Subcutaneous abdominal adipose tissue (tissue), 5 donors: ENCODE measurements around the gene ROR1.

Experiments
- H3K27ac ChIP-seq: one replicate; pipeline ENCODE4 v1.7.0; 2013; ENCODE audit warnings: low read depth, mild to moderate bottlenecking, inconsistent platforms, low read length, moderate library complexity
- H3K27me3 ChIP-seq, 5 donors: one replicate each; pipeline ENCODE4 v1.7.0; 2013; ENCODE audit warnings: low read length in 5 of 5, inconsistent platforms in 1 of 5; ENCODE audit not compliant: control insufficient read depth in 5 of 5, insufficient read depth in 4 of 5
- H3K36me3 ChIP-seq, 5 donors: one replicate each; pipeline ENCODE4 v1.7.0; 2013; ENCODE audit warnings: low read length in 5 of 5; ENCODE audit not compliant: control insufficient read depth in 5 of 5, insufficient read depth in 5 of 5
- H3K4me1 ChIP-seq, 5 donors: one replicate each; pipeline ENCODE4 v1.7.0; 2013; ENCODE audit warnings: low read length in 5 of 5, mild to moderate bottlenecking in 3 of 5, moderate library complexity in 1 of 5; ENCODE audit not compliant: control insufficient read depth in 5 of 5, insufficient read depth in 5 of 5
- H3K4me3 ChIP-seq, 5 donors: one replicate each; pipeline ENCODE4 v1.7.0; 2013; ENCODE audit warnings: low read length in 5 of 5, low read depth in 1 of 5
- H3K9ac ChIP-seq, 5 donors: one replicate each; pipeline ENCODE4 v1.7.0; 2013; ENCODE audit warnings: low read length in 5 of 5, mild to moderate bottlenecking in 4 of 5, moderate library complexity in 3 of 5
- H3K9me3 ChIP-seq, 5 donors: one replicate each; pipeline ENCODE4 v1.7.0; 2013; ENCODE audit warnings: low read length in 5 of 5; ENCODE audit not compliant: control insufficient read depth in 5 of 5
- donor health status: healthy.
- donor health status: healthy.
- donor health status: healthy.
- donor health status: healthy.
- donor health status: healthy.

Gene ROR1

GRCh38 chr1:63828322-63829044, 54.7 kb downstream of the ROR1 start:
- Histone ChIP-seq H3K27ac (no peak overlapping the region), H3K4me3 (no peak overlapping the region), H3K4me1 (peaks cover 4 to 40% (median 32%) of the 10 kb centered on the region in 5 donors), H3K36me3 (no peaks in the 10 kb centered on the region), H3K27me3 (no peaks in the 10 kb centered on the region), H3K9me3 (no peaks in the 10 kb centered on the region), H3K9ac (no peak overlapping the region)

- peak overlapping the region in 1 of 5 donors; percentile 36 for H3K9ac ChIP-seq
- no peaks in the 10 kb centered on the region for H3K27me3 ChIP-seq
- H3K4me3 ChIP-seq, result peak overlapping the region in 1 of 5 donors; percentile 43
- no peaks in the 10 kb centered on the region for H3K9me3 ChIP-seq
- peaks cover 4 to 49% (median 38%) of the 10 kb centered on the region in 5 donors for H3K4me1 ChIP-seq
- no peaks in the 10 kb centered on the region for H3K36me3 ChIP-seq
- H3K27ac ChIP-seq, result peak overlapping the region; percentile 58
Observed at GRCh38 chr1:63829349-63830327, 55.8 kb downstream of the ROR1 start.

DNA sequence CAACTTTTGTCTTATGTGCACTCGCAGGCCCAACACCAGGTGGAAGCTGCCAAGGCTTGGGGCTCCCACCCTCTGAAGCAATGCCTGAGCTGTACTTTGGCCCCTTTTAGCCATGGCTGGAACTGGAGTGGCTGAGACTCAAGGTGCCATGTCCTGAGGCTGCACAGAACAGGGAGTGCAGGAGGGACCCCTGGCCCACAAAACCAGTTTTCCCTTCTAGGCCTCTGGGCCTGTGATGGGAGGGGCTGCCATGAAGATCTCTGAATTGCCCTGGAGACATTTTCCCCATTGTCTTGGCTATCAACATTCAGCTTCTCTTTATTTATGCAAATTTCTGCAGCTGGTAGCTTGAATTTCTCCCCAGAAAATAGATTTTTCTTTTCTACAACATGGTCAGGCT, 57.6 kb downstream of the ROR1 start:
- H3K36me3 ChIP-seq, result no peaks in the 10 kb centered on the region
- H3K27ac ChIP-seq, result no peak overlapping the region
- no peak overlapping the region for H3K4me3 ChIP-seq
- H3K9ac ChIP-seq, result no peak overlapping the region
- no peaks in the 10 kb centered on the region for H3K9me3 ChIP-seq
- H3K27me3 ChIP-seq, result no peaks in the 10 kb centered on the region
- peaks cover 4 to 49% (median 38%) of the 10 kb centered on the region in 5 donors for H3K4me1 ChIP-seq

DNA sequence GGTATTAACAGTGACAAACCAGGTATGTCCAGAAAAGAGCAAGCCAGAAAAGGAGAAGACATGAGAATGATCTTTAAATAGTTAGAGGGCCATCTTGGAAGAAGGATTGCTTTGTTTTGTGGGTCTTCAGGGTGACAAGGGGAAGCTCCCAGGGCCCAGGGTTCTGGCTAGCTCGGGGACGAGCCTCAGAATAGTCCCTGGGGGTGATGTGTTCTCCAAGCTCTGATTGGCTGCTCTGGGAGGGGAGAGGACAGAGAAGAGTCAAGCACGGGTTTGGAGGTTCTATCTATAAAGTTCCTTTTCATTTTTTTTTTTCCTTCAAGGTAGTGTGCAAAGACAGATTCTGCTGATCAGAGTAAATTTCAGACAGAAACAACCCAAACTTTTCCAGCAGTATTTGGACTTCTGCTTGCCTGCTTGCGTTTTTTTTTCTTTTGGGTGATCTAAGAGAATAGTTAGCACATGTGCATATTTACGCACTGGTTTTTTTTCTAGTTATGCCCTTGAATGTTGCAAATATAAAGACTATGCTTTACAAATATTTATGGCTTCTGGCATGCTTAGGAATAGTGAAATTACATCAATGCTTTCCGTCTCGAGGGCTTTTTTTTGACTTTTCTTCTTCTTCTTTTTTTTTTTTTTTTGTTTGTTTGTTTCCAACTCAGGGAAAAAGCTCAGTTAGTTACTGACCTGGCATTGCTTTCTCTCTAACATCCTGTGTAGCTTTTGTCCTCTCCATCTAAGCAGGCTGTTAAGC, 59.7 kb downstream of the ROR1 start:
- no peak overlapping the region for H3K27ac ChIP-seq
- H3K9ac ChIP-seq, result no peak overlapping the region
- H3K4me3 ChIP-seq, result no peak overlapping the region
- no peaks in the 10 kb centered on the region for H3K36me3 ChIP-seq
- peaks cover 4 to 40% (median 34%) of the 10 kb centered on the region in 5 donors for H3K4me1 ChIP-seq
- no peaks in the 10 kb centered on the region for H3K9me3 ChIP-seq
- H3K27me3 ChIP-seq, result no peaks in the 10 kb centered on the region

DNA sequence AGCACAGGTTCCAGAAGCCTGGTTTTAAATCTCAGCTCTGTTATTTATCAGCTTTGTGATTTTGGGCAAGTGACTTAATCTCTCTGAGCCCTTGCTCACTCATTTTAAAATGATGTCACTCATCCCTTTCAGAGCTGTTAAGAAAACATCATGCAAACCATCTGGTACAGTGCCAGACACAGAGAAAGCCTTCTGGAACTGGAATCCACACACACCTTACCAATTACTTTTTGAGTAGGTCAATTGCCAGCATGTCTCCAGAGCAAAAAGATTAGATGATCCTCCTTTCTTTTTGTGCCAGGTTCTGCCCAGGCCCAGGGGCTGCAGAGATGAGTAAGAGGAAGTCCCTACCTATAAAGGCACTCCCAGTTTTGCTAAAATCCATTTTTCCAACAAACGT, 61.3 kb downstream of the ROR1 start:
- Histone ChIP-seq H3K9me3 (no peaks in the 10 kb centered on the region), H3K4me1 (peaks cover 0 to 24% (median 19%) of the 10 kb centered on the region in 5 donors), H3K36me3 (no peaks in the 10 kb centered on the region)

GRCh38 chr1:63836374-63836773, 62.6 kb downstream of the ROR1 start:
- no peaks in the 10 kb centered on the region for H3K9me3 ChIP-seq
- no peaks in the 10 kb centered on the region for H3K36me3 ChIP-seq
- H3K4me1 ChIP-seq, result peaks cover 0 to 22% (median 15%) of the 10 kb centered on the region in 5 donors
- no peak overlapping the region for H3K27ac ChIP-seq
- H3K27me3 ChIP-seq, result no peaks in the 10 kb centered on the region
- H3K9ac ChIP-seq, result no peak overlapping the region
- no peak overlapping the region for H3K4me3 ChIP-seq

More for the DNA sequence above, 61.3 kb downstream of the ROR1 start:
- Histone ChIP-seq H3K27ac (no peak overlapping the region), H3K9ac (no peak overlapping the region), H3K27me3 (no peaks in the 10 kb centered on the region), H3K4me3 (no peak overlapping the region)

GRCh38 chr1:63836830-63837229, 63.0 kb downstream of the ROR1 start:
- Histone ChIP-seq H3K9me3 (no peaks in the 10 kb centered on the region), H3K36me3 (no peaks in the 10 kb centered on the region), H3K9ac (no peak overlapping the region), H3K27me3 (no peaks in the 10 kb centered on the region), H3K4me1 (peaks cover 0 to 17% (median 12%) of the 10 kb centered on the region in 5 donors), H3K4me3 (no peak overlapping the region), H3K27ac (no peak overlapping the region)

DNA sequence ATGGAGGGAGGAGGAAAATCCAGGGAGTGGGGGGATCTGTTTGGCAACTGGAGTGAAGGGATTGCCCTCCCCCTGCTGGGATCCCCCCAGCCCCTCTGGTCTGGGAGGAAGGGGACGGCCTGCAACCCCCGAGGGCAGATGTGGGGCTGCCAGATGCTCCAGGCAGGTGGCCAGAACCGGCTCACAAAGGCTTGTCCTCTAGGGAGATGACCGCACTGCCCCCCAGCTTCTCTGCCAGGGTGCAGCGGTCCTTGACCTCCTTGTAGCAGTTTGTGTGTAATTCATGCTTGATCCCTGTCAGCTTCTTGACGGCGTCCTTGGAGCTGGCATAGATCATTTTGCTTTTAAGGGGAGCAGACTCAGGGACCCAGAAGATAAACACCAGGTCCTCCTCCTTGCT, 69.2 kb downstream of the ROR1 start:
- Histone ChIP-seq H3K27me3 (no peaks in the 10 kb centered on the region), H3K27ac (no peak overlapping the region), H3K4me1 (peaks cover 0 to 21% (median 19%) of the 10 kb centered on the region in 5 donors), H3K4me3 (no peak overlapping the region), H3K9ac (no peak overlapping the region), H3K9me3 (no peaks in the 10 kb centered on the region), H3K36me3 (no peaks in the 10 kb centered on the region)

DNA sequence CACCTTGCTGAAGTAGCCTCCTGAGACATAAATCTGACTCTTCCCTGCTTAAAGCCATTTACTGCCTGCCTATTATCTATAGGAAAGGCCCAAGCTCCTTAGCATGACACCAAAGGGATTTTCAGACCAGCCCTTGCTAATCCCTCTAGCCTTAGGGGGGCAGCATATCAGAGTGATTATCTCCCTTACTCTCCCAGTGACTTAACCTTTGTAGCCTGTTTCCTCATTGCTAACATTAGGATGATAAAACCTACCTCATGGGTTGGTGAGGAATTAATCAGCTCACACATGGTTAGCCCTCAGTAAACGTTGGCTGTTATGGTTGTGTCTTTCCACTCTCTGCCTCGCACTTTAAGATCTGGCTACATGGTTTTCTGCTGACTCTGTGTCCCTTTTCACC, 70.1 kb downstream of the ROR1 start:
- no peaks in the 10 kb centered on the region for H3K36me3 ChIP-seq
- no peaks in the 10 kb centered on the region for H3K27me3 ChIP-seq
- no peaks in the 10 kb centered on the region for H3K9me3 ChIP-seq
- no peak overlapping the region for H3K9ac ChIP-seq
- no peak overlapping the region for H3K27ac ChIP-seq
- H3K4me3 ChIP-seq, result no peak overlapping the region
- H3K4me1 ChIP-seq, result peaks cover 0 to 21% (median 19%) of the 10 kb centered on the region in 5 donors
